ENCODE data around the gene EGFR. TPM values are rescaled to one million over a fixed set of nuclear protein-coding genes. Genes with fewer than 3 reads are reported as not detected.

The EGFR gene
- total RNA-seq, 1 experiment from 2014 or later = not detected

DNA sequence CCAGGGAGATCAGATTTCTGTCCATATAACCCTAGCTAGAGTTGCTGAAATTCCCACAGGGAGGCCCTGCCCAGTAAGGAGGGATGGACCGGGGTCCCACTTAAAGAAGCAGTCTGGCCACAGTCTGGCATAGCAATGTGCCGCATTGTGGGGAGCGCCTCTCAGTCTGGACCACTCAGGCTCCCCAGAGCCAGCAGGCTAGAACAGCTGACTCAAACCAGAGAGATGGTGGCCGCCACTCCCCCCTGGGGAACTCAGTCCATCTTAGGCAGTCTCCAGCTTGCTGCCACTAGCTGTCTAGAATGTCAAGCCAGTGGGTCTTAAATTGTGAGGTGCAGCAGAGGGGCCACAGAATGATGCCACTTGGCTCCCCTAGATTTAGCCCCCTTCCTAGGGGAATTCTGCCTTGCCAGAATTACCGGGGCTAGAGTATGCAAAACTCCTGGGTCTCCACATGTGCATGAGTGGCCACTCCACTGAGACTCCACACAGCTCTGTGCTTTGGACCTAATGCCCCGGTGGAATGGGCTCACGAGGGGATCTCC is 213.0 kb downstream of the EGFR start:
- H3K9ac ChIP-seq (ENCODE audit: low read length) = no peak overlapping the region
- H3K79me2 ChIP-seq (ENCODE audit: low read length) = no peaks in the 10 kb centered on the region
- H3K4me1 ChIP-seq (ENCODE audit: low read length) = no peaks in the 10 kb centered on the region
- no peaks in the 10 kb centered on the region for H3K9me3 ChIP-seq (ENCODE audit: low read length)
- no peak overlapping the region for H3K4me3 ChIP-seq (ENCODE audit: low read length)
- no peak overlapping the region for H3K4me2 ChIP-seq (ENCODE audit: low read depth, low read length, poor library complexity, severe bottlenecking)
- no peaks in the 10 kb centered on the region for H3K36me3 ChIP-seq (ENCODE audit: insufficient read depth, low read length)
- no peaks in the 10 kb centered on the region for H3K27me3 ChIP-seq (ENCODE audit: low read length)
- no peaks in the 10 kb centered on the region for H3K9me2 ChIP-seq (replicated peaks; ENCODE audit: insufficient read depth, low read length)
- no peak overlapping the region for H3K27ac ChIP-seq (ENCODE audit: low read length)
- H4K20me1 ChIP-seq (ENCODE audit: insufficient read depth, low read depth, low read length) = no peaks in the 10 kb centered on the region
- H2AFZ ChIP-seq (ENCODE audit: low read length) = no peak overlapping the region
- no peak for DNase-seq

DNA sequence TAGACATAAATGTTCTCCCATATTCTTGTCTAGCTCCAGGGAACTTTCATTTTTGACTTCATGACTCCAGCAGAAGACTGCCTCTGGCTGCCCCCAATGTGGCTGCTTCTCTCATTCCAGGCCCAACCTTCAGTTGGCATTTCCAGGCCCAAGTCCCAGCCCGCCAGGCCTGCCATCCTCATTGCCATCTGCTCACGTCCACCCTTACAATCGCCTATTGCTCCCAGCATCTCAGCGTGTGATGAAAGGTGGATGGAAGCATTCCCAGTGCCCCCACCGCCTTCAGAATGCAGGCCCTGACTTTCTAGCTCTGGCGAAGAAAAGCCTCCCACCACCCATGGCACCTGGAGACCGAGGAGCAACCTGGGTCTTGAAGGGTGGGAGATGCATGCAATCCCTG is 214.2 kb downstream of the EGFR start:
- no peak overlapping the region for H2AFZ ChIP-seq (ENCODE audit: low read length)
- H3K4me1 ChIP-seq (ENCODE audit: low read length) = no peaks in the 10 kb centered on the region
- no peaks in the 10 kb centered on the region for H3K36me3 ChIP-seq (ENCODE audit: insufficient read depth, low read length)
- H3K9ac ChIP-seq (ENCODE audit: low read length) = no peak overlapping the region
- H3K79me2 ChIP-seq (ENCODE audit: low read length) = no peaks in the 10 kb centered on the region
- H3K27ac ChIP-seq (ENCODE audit: low read length) = no peak overlapping the region
- H3K9me3 ChIP-seq (ENCODE audit: low read length) = no peaks in the 10 kb centered on the region
- H4K20me1 ChIP-seq (ENCODE audit: insufficient read depth, low read depth, low read length) = no peaks in the 10 kb centered on the region
- H3K4me3 ChIP-seq (ENCODE audit: low read length) = no peak overlapping the region
- DNase-seq = no peak
- H3K9me2 ChIP-seq (replicated peaks; ENCODE audit: insufficient read depth, low read length) = no peaks in the 10 kb centered on the region
- no peak overlapping the region for H3K4me2 ChIP-seq (ENCODE audit: low read depth, low read length, poor library complexity, severe bottlenecking)
- no peaks in the 10 kb centered on the region for H3K27me3 ChIP-seq (ENCODE audit: low read length)

GRCh38 chr7:55234408-55234807 is 215.6 kb downstream of the EGFR start:
- no peaks in the 10 kb centered on the region for H3K9me3 ChIP-seq (ENCODE audit: low read length)
- H3K9ac ChIP-seq (ENCODE audit: low read length) = no peak overlapping the region
- no peak overlapping the region for H3K27ac ChIP-seq (ENCODE audit: low read length)
- no peak overlapping the region for H3K4me3 ChIP-seq (ENCODE audit: low read length)
- H3K4me1 ChIP-seq (ENCODE audit: low read length) = no peaks in the 10 kb centered on the region
- no peak overlapping the region for H2AFZ ChIP-seq (ENCODE audit: low read length)
- DNase-seq = no peak
- no peaks in the 10 kb centered on the region for H3K79me2 ChIP-seq (ENCODE audit: low read length)
- H3K36me3 ChIP-seq (ENCODE audit: insufficient read depth, low read length) = no peaks in the 10 kb centered on the region
- H3K9me2 ChIP-seq (replicated peaks; ENCODE audit: insufficient read depth, low read length) = no peaks in the 10 kb centered on the region
- H4K20me1 ChIP-seq (ENCODE audit: insufficient read depth, low read depth, low read length) = no peaks in the 10 kb centered on the region
- no peak overlapping the region for H3K4me2 ChIP-seq (ENCODE audit: low read depth, low read length, poor library complexity, severe bottlenecking)
- H3K27me3 ChIP-seq (ENCODE audit: low read length) = no peaks in the 10 kb centered on the region

- H4K20me1 ChIP-seq (ENCODE audit: insufficient read depth, low read depth, low read length) = no peaks in the 10 kb centered on the region
- H3K9me3 ChIP-seq (ENCODE audit: low read length) = no peaks in the 10 kb centered on the region
- no peaks in the 10 kb centered on the region for H3K4me1 ChIP-seq (ENCODE audit: low read length)
- no peak for DNase-seq
- H3K27ac ChIP-seq (ENCODE audit: low read length) = no peak overlapping the region
- H2AFZ ChIP-seq (ENCODE audit: low read length) = no peak overlapping the region
- no peak overlapping the region for H3K4me3 ChIP-seq (ENCODE audit: low read length)
- H3K9ac ChIP-seq (ENCODE audit: low read length) = no peak overlapping the region
- no peaks in the 10 kb centered on the region for H3K79me2 ChIP-seq (ENCODE audit: low read length)
- H3K27me3 ChIP-seq (ENCODE audit: low read length) = no peaks in the 10 kb centered on the region
- H3K36me3 ChIP-seq (ENCODE audit: insufficient read depth, low read length) = no peaks in the 10 kb centered on the region
- no peaks in the 10 kb centered on the region for H3K9me2 ChIP-seq (replicated peaks; ENCODE audit: insufficient read depth, low read length)
- no peak overlapping the region for H3K4me2 ChIP-seq (ENCODE audit: low read depth, low read length, poor library complexity, severe bottlenecking)
Observed at GRCh38 chr7:55235115-55235514, 216.3 kb downstream of the EGFR start.

DNA sequence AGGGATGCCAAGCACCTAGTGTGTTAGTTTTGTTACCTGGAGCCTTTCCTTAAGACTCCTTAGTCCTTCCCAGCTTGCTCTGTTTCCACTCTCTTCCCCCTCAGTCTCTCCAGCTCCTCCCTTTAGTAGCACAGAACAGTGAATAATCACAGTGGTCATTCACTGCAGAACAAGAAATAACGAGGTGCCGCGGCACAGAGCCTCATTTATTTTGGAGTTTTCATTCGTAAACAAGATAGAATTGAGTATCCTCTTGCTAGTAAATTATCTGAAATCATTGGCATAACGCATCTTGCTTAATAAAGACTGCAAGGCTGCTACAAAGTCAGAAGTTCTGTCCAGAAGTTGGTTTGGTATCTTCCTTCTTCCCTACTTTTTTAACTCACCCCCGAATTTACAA is 217.0 kb downstream of the EGFR start:
- Histone ChIP-seq H3K9ac (ENCODE audit: low read length) (no peak overlapping the region), H3K79me2 (ENCODE audit: low read length) (no peaks in the 10 kb centered on the region), H3K4me1 (ENCODE audit: low read length) (no peaks in the 10 kb centered on the region), H2AFZ (ENCODE audit: low read length) (no peak overlapping the region), H3K27ac (ENCODE audit: low read length) (no peak overlapping the region), H3K4me2 (ENCODE audit: low read depth, low read length, poor library complexity, severe bottlenecking) (no peak overlapping the region), H3K36me3 (ENCODE audit: insufficient read depth, low read length) (no peaks in the 10 kb centered on the region), H4K20me1 (ENCODE audit: insufficient read depth, low read depth, low read length) (no peaks in the 10 kb centered on the region), H3K27me3 (ENCODE audit: low read length) (no peaks in the 10 kb centered on the region), H3K9me2 (replicated peaks; ENCODE audit: insufficient read depth, low read length) (no peaks in the 10 kb centered on the region), H3K9me3 (ENCODE audit: low read length) (no peaks in the 10 kb centered on the region), H3K4me3 (ENCODE audit: low read length) (no peak overlapping the region)
- DNase-seq = no peak

GRCh38 chr7:55236476-55236875 is 217.7 kb downstream of the EGFR start:
- no peaks in the 10 kb centered on the region for H3K9me3 ChIP-seq (ENCODE audit: low read length)
- no peaks in the 10 kb centered on the region for H3K4me1 ChIP-seq (ENCODE audit: low read length)
- no peaks in the 10 kb centered on the region for H3K36me3 ChIP-seq (ENCODE audit: insufficient read depth, low read length)
- H4K20me1 ChIP-seq (ENCODE audit: insufficient read depth, low read depth, low read length) = no peaks in the 10 kb centered on the region
- no peak overlapping the region for H3K4me3 ChIP-seq (ENCODE audit: low read length)
- H3K27me3 ChIP-seq (ENCODE audit: low read length) = no peaks in the 10 kb centered on the region
- H3K9me2 ChIP-seq (replicated peaks; ENCODE audit: insufficient read depth, low read length) = no peaks in the 10 kb centered on the region
- H2AFZ ChIP-seq (ENCODE audit: low read length) = no peak overlapping the region
- H3K4me2 ChIP-seq (ENCODE audit: low read depth, low read length, poor library complexity, severe bottlenecking) = no peak overlapping the region
- no peaks in the 10 kb centered on the region for H3K79me2 ChIP-seq (ENCODE audit: low read length)
- H3K9ac ChIP-seq (ENCODE audit: low read length) = no peak overlapping the region
- H3K27ac ChIP-seq (ENCODE audit: low read length) = no peak overlapping the region
- no peak for DNase-seq

- DNase-seq = no peak
- H3K4me1 ChIP-seq (ENCODE audit: low read length) = no peaks in the 10 kb centered on the region
- H3K36me3 ChIP-seq (ENCODE audit: insufficient read depth, low read length) = no peaks in the 10 kb centered on the region
Observed at GRCh38 chr7:55237156-55237893, 218.5 kb downstream of the EGFR start.

DNA sequence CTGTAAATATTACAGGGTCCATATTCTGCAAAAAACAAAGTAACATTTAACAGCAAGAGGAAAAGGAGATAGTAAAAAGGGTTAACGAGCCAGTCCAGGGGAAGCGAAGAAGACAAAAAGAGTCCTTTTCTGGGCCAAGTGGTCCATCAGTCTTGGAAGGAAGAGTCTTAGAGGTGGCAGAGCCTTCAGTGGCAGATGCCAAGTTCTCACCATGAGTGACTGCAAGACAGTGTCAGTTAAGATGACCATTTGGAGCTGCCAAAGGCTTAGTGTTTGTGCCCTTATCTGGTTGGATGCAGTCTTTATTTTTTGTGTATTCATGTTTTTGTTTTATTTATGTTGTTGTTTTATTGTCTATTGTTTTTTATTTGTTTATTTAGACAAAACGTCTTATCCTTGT is 220.6 kb downstream of the EGFR start:
- no peak overlapping the region for H3K4me2 ChIP-seq (ENCODE audit: low read depth, low read length, poor library complexity, severe bottlenecking)
- H3K4me1 ChIP-seq (ENCODE audit: low read length) = no peaks in the 10 kb centered on the region
- no peak overlapping the region for H3K9ac ChIP-seq (ENCODE audit: low read length)
- H3K4me3 ChIP-seq (ENCODE audit: low read length) = no peak overlapping the region
- H3K9me3 ChIP-seq (ENCODE audit: low read length) = no peaks in the 10 kb centered on the region
- H3K79me2 ChIP-seq (ENCODE audit: low read length) = no peaks in the 10 kb centered on the region
- H3K27ac ChIP-seq (ENCODE audit: low read length) = no peak overlapping the region
- H3K27me3 ChIP-seq (ENCODE audit: low read length) = no peaks in the 10 kb centered on the region
- H4K20me1 ChIP-seq (ENCODE audit: insufficient read depth, low read depth, low read length) = no peaks in the 10 kb centered on the region
- no peaks in the 10 kb centered on the region for H3K9me2 ChIP-seq (replicated peaks; ENCODE audit: insufficient read depth, low read length)
- H2AFZ ChIP-seq (ENCODE audit: low read length) = no peak overlapping the region
- DNase-seq = no peak
- H3K36me3 ChIP-seq (ENCODE audit: insufficient read depth, low read length) = no peaks in the 10 kb centered on the region

More at GRCh38 chr7:55237156-55237893, 218.5 kb downstream of the EGFR start:
- no peaks in the 10 kb centered on the region for H3K27me3 ChIP-seq (ENCODE audit: low read length)
- no peak overlapping the region for H3K4me3 ChIP-seq (ENCODE audit: low read length)
- H2AFZ ChIP-seq (ENCODE audit: low read length) = no peak overlapping the region
- H4K20me1 ChIP-seq (ENCODE audit: insufficient read depth, low read depth, low read length) = no peaks in the 10 kb centered on the region
- H3K4me2 ChIP-seq (ENCODE audit: low read depth, low read length, poor library complexity, severe bottlenecking) = no peak overlapping the region
- no peaks in the 10 kb centered on the region for H3K9me3 ChIP-seq (ENCODE audit: low read length)
- H3K9me2 ChIP-seq (replicated peaks; ENCODE audit: insufficient read depth, low read length) = no peaks in the 10 kb centered on the region
- H3K9ac ChIP-seq (ENCODE audit: low read length) = no peak overlapping the region
- no peaks in the 10 kb centered on the region for H3K79me2 ChIP-seq (ENCODE audit: low read length)
- H3K27ac ChIP-seq (ENCODE audit: low read length) = no peak overlapping the region
